ENCODE measurements around the gene WDR76.
"Not testable (repeated sequence)": the region's sequence is repeated elsewhere in the genome, so short reads cannot be mapped to it uniquely, and the experiment has no call there.

WDR76 gene

DNA sequence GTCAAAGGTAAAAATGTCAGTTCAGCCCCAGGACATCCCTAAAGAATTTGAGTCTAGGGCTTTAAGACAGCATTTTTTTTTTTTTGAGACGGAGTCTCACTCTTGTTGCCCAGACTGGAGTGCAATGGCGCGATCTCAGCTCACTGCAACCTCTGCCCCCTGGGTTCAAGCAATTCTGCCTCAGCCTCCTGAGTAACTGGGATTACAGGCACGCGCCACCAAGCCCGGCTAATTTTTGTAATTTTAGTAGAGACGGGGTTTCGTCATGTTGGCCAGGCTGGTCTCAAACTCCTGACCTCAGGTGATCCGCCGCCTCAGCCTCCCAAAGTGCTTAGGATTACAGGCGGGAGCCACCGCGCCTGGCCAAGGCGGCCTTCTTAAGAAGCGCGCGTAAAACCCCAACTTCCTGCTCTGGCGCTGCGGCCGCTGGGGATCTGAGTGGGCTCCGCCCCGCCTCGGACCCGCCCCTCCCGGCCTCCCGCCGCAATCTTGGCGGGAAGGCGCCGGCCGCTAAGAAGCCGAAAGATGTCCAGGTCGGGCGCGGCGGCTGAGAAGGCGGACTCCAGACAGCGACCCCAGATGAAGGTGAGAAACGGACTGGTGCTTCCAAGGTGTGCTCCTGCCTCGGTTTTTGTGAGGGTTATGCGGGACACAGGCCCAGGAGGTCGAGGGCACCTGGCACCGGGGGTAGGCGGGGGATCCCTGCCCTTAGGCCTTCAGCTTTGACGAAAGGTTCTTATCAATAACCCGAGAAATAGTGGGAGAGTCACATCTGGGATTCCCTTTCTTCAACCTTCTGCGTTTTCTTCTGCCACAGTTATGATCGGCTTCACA, at the start of gene WDR76:
Gene WDR76, plus strand, starts transcription at position 495 of the 834 bp plus-strand sequence. Its CDS starts 31 bp downstream, at position 526.
- Histone ChIP-seq H3K4me3 (peak within 1 kb of the TSS; percentile 37 to 54 (median 50)), H3K27ac (peak within 1 kb of the TSS in 20 of 21 experiments; percentile 10 to 86 (median 76))

DNA sequence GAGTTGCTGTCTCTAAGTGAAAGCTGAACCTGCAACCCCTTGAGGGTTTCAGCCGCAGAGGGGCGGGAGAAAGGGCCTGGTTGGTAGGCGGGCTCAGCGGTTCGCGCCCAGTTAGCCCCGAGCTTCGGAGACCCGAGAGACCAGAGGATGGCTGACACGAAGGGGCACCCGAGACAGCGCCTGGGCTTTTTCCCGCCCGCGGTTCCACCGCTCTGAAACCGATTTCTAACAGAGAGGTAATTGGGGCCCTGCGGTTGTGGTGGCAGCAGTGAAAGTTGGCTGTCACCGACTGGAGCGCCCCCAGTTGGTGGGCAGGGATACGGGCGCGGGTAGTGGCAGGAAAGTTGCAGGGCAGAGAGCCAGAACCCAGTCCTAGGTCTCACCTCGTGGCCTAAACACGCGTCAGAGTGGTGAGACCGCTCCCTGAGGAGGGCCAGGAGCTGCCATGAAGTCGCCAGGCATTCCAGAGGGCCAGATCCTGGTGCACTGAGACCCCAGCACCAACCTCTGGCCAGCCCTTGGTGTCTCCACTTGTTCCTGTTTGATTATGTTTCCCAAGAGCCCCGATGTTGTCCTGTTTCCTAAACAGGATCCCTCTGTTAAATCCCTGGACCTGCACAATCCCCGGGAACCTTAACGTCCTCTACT, 49.4 kb upstream of the WDR76 start:
- peak overlapping the region in 20 of 21 experiments; percentile 37 to 93 (median 78) for H3K27ac ChIP-seq
- H3K4me3 ChIP-seq = peak overlapping the region; percentile 52 to 64 (median 56)

DNA sequence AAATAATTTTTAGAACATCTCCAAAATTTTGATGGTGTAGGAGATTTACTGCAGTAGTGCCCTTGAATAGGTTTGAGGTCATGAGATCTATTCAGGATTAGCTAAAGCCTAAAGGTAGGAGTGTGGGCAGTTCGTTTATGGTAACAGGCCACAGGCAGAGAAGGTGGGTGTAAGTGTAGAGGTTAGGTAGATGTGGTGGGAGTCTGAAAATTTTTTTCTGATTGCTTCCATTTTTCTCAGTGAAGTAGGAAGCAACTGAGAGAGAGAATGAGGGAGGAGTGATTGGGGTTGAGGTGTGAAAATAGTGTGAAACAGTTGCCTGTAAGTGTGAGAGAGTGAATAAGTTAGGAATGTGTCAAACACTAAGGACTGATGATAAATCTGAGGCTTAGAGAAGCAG, 47.8 kb upstream of the WDR76 start:
- Histone ChIP-seq H3K4me3 (no peak overlapping the region), H3K27ac (no peak overlapping the region)

DNA sequence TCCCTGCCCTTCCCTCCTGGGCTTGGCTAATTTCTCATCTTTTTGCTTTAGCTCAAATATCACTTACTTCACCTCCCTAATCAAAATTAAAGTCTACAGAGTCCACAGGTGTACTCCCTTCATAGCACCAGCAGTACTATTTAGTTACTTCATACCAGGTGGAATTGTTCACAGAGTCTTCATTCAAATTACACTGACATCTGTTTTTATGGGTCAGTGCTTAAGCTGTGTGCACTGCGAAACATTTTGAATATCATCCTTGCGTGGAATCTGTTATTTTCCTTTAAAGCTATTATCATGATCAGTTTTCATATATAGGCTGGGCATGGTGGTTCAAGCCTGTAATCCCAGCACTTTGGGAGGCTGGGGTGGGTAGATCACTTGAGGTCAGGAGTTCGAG, 37.4 kb upstream of the WDR76 start:
- no peak overlapping the region for H3K4me3 ChIP-seq
- no peak overlapping the region for H3K27ac ChIP-seq

DNA sequence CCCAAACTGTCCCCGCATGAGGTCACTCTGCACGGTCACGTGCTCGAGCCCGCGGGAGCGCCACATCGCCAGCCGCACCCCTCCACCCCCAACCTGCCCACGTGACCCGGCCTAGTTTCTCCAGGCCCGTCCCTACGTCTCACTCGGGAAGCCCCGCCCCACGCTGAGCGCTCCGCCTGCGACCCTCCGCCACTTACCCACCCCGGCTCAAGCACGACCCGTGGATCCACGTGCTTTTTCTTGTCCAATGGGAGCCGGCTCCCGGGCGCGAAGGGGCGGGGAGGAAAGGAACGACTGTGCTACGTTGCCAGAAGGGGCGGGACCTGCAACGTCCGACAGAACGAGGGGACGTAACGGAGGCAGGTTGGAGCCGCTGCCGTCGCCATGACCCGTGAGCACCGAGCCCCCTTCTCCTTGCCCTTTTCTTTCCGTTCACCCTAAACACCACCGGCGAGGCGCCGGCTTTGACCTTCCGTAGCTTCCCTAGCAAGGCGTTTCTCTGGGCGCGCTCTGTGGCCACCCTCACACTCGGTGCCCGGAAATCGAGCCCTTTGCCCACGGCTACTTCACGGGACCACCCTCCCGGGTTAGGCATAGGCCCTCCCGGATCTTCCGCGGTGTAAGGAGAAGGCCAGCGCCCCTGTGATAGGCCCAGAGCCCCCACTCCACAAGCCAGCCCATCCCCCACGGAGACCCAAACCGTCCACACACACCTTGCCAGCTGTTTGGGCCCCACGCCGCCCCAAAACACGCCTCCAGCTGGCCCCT, 34.6 kb upstream of the WDR76 start, which contains the start of gene SERF2:
Gene SERF2, plus strand, starts transcription at position 328 of the 768 bp plus-strand sequence. Its CDS starts 57 bp downstream, at position 385.
- Histone ChIP-seq H3K27ac (peak within 1 kb of the TSS; percentile 90 to 100 (median 98)), H3K4me3 (peak within 1 kb of the TSS; percentile 76 to 97 (median 88))

GRCh38 chr15:43792761-43793476, 33.9 kb upstream of the WDR76 start:
- Histone ChIP-seq H3K27ac (peak overlapping the region; percentile 90 to 100 (median 98)), H3K4me3 (peak overlapping the region; percentile 76 to 97 (median 88))

DNA sequence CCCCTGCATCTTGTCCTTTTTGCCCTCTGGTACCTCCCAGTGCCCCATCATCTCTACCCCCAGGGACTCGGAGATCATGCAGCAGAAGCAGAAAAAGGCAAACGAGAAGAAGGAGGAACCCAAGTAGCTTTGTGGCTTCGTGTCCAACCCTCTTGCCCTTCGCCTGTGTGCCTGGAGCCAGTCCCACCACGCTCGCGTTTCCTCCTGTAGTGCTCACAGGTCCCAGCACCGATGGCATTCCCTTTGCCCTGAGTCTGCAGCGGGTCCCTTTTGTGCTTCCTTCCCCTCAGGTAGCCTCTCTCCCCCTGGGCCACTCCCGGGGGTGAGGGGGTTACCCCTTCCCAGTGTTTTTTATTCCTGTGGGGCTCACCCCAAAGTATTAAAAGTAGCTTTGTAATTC, 33.2 kb upstream of the WDR76 start:
- Histone ChIP-seq H3K4me3 (peak overlapping the region; percentile 76 to 97 (median 88)), H3K27ac (peak overlapping the region in 19 of 21 experiments; percentile 6 to 100 (median 98))

GRCh38 chr15:43794269-43795037, 32.3 kb upstream of the WDR76 start:
- peak overlapping the region in 6 of 21 experiments; percentile 28 to 100 (median 98) for H3K27ac ChIP-seq
- H3K4me3 ChIP-seq = no peak overlapping the region

- peak overlapping the region in 3 of 21 experiments; percentile 16 to 100 (median 26) for H3K27ac ChIP-seq
Observed at GRCh38 chr15:43795197-43795596, 31.6 kb upstream of the WDR76 start.

DNA sequence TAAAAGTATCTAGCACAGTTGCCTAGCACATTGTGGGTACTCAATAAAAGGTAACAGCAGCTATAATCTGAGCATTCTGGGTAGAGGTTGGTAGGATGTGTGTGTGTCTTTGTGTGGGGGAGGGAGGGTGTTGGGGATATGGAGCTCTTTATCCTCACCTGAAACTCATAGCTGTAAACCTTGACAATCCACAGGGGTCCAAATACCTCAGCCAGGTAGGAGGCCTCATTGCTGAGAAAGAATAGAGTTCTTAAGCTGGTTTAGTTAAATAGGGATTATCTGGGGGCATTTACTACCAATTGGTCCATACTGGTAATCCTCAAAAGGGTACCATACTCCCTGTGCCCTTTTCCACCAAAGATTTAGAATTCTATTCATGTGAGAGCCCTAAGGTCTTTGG, 30.8 kb upstream of the WDR76 start:
- Histone ChIP-seq H3K27ac (no peak overlapping the region), H3K4me3 (no peak overlapping the region)

More at GRCh38 chr15:43795197-43795596, 31.6 kb upstream of the WDR76 start:
- H3K4me3 ChIP-seq = no peak overlapping the region

DNA sequence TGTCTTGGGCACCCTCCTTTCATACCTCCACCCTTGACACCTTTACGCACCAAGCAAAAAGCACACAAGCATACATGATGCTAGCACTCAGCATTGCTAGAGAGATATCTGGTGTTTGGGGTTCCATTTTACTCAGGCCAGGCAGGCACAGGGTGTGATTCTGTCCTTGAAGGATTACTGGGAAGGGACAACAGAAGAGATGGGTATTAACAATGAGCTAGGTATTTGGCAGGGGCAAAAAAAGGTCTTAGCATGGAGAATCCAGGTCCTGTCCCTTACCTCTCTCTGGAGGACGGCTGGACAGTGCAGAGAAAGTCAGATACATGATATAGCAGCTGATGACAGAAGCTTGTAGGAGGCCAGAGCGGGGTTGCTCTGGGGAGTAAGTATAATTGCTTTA, 30.2 kb upstream of the WDR76 start:
- H3K4me3 ChIP-seq = no peak overlapping the region
- no peak overlapping the region for H3K27ac ChIP-seq

DNA sequence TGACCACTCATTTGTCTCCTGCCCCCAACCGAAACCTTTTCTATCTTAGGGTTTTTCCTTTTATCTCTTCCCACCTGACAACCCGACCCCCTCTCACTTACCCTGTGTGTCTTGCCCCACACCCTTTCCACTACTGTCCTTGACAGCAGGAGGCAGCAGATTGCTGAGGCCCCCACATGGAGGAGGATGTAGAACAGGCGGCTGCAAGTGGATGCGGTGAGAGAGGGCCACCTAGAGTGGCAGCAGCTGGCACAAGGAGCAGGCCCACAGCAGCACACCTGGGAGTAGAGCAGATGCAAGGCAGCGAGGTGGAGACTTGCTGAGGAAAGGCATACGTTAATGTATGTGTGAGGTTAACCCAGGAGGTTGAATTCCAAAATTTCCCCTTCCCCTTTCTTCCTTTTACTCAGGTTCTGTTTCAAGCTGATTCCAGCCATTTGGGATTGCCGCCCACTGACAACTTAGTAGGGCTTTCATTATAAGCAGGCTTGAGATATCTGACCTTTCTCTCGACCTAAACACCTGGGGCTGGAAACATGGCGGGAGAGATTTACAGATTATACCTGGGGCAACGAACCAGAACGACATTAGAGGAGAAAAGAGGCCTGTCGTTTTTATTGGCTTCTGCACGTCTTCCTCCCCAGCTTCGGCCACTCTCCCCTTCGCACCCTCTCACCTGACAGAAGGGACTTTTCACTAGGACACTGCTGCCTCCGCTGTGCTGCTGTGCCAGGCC, 27.4 kb upstream of the WDR76 start:
- H3K27ac ChIP-seq = peak overlapping the region in 19 of 21 experiments; percentile 31 to 95 (median 87)
- no peak overlapping the region for H3K4me3 ChIP-seq

DNA sequence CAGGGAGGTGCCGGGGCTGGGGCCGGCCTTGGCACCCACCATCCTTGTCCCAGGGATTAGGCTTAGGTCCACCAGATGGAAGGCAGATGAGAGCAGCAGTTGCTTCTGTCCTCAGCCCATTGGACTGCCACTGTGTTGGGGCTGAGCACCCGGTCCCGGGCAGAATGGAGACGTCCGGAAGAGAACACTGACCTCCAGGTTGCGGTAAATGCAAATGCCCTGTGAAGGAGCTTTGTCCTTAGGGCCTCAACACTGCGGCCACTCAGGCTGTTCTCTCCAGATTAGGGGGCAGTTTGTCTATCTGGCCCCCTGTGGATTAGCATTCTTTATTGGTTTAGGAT, 26.9 kb upstream of the WDR76 start, which contains the start of gene SERINC4:
Gene SERINC4, minus strand, starts transcription at position 276 of the 341 bp plus-strand sequence. Its CDS starts 234 bp downstream, at position 42.
- H3K4me3 ChIP-seq = peak within 1 kb of the TSS; percentile 65 to 97 (median 82)
- H3K27ac ChIP-seq = peak within 1 kb of the TSS; percentile 70 to 95 (median 86)

DNA sequence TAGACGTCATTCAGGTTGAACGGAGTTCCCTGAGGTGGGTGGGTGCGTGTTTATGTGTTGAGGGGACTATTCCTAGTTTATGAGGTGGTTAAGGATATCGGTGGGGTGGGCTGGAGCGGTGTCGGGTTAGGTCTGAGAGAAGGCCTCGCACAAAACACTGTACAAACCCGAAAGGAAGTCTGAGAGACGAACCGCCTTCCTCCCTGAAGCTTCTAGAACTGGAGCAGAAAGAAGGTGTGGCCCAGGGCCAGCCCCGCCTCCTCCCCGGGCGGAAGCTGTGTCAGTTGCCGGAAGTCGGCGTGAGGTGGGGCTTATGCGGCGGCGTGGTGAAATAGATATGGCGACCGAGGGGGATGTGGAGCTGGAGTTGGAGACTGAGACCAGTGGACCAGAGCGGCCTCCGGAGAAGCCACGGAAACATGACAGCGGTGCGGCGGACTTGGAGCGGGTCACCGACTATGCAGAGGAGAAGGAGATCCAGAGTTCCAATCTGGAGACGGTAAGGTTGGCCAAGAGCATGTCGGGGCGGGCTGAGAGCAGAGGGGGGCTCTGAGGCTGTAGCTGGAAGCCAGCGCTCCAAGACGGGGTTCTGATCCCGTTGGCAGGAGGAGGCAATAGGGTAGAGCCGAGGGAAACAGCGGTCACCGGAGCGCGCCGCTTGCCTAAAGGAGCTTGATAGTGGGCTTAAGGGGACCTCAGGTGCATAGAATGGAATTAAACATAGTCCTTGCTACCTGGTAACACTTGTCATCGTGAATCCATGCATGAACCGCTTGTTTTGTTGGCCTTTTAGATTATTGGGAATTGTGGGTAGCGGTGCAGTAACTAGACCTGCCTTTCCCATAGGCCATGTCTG, 26.3 kb upstream of the WDR76 start, which contains the start of gene HYPK:
Gene HYPK, plus strand, starts transcription at position 314 of the 856 bp plus-strand sequence. Its CDS starts 24 bp downstream, at position 338.
- peak within 1 kb of the TSS; percentile 70 to 95 (median 86) for H3K27ac ChIP-seq
- H3K4me3 ChIP-seq = peak within 1 kb of the TSS; percentile 65 to 97 (median 82)

DNA sequence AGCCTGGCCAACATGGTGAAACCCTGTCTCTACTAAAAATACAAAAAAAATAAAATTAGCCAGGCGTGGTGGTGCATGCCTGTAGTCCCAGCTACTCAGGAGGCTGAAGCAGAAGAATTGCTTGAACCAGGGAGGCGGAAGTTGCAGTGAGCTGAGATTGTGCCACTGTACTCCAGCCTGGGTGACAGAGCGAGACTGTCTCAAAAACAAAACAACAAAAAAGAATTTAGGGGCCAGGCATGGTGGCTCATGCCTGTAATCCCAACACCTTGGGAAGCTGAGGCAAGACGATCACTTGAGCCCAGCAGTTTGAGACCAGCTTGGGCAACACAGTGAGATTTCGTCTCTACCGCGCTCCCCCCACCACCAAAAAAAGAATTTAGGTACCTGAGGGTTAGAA, 24.1 kb upstream of the WDR76 start:
- not testable (repeated sequence) for H3K4me3 ChIP-seq, H3K27ac ChIP-seq

GRCh38 chr15:43808435-43808950, 18.3 kb upstream of the WDR76 start:
- H3K4me3 ChIP-seq = no peak overlapping the region
- peak overlapping the region in 1 of 21 experiments; percentile 12 for H3K27ac ChIP-seq

Data from skin epidermis (tissue), 12 donors.